ENCODE data around the gene DYNLT5. TPM values are rescaled to one million over a fixed set of nuclear protein-coding genes. Genes with fewer than 3 reads are reported as not detected.

The DYNLT5 gene
- total RNA-seq, 5 donors from 2014 or later (not counting 1 experiment from before 2014, with no cell fraction given) = 0.78 TPM; not detected in 4

DNA sequence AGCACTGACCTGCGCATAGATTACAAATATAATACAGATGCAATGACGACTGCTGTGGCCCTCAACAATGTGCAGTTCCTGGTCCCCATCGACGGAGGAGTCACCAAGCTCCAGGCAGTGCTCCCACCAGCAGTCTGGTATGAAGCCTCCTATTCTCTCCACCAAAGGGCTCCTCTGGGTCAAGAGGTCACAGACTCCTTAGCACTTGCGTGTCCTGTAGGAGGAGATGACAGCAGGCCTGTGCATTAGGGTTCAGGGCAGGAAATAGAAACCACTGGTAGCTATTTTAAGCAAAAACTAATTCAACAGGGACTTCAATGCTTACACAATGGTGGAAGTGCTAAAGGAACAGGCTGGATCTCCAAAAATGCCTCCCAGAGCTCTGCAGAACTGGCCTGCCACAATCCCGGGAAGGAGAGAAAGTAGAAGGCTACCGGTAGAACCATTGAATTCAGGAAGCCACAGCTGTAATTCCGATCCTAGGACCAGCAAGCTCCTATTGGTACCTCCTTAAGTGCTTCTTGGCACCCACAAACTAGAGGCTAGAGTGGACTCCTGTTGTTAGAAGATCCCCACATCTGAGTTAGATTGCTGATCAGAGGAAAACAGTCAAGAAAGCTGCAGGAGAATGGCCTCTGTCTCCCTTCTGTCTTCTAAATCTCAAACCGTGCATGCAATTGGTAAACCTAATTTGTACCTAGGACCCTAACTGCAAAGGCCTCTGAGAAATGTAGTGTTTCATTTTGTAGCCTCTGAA lies 12.7 kb upstream of the DYNLT5 start:
- POLR2A ChIA-PET = no interaction called here
- WGBS (ENCODE audit: insufficient coverage) = 100% methylated on average over 1 of the region's 9 CpGs

DNA sequence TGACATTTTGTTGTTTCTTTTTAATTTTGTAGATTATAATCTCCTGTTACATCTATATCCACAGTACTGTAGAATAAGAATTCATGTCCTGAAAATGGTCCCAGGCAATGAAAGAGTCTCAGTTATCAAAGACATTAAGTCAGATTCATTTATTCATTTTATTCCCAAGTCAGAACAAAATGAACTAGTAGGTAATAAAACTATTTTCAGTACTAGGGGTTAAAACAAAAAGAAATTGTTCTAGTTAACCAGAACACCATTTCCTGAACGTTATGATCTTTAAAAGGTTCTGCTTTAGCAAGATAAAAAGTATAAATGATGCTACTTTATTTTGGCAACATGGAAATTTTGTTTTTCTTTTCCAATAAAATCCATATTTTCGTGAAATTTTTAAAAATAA lies 6.8 kb upstream of the DYNLT5 start:
- no peak overlapping the region for H3K4me3 Mint-ChIP-seq
- ChIA-PET CTCF (no interaction called here), POLR2A (no interaction called here)
- no peaks in the 10 kb centered on the region for H3K36me3 Mint-ChIP-seq
- peaks cover 0 to 7% (median under 1%) of the 10 kb centered on the region in 3 donors for H3K4me1 Mint-ChIP-seq
- H3K27ac Mint-ChIP-seq = no peak overlapping the region
- no peaks in the 10 kb centered on the region for H3K9me3 Mint-ChIP-seq
- DNase-seq (no peak), ATAC-seq (replicated peaks in 1 of 4) (no peak)
- no CpG with 5 or more reads among the region's 2 CpGs for WGBS (ENCODE audit: insufficient coverage)
- no peaks in the 10 kb centered on the region for H3K27me3 ChIP-seq (replicated peaks in 1 of 2; ENCODE audit: control insufficient read depth in 2 of 2, extremely low read depth in 1 of 2, insufficient read depth in 2 of 2, low read length in 1 of 2)
- no peaks in the 10 kb centered on the region for H3K36me3 ChIP-seq (ENCODE audit: control insufficient read depth in 2 of 2, extremely low read depth in 1 of 2, insufficient read depth in 1 of 2, low read length in 1 of 2)
- peaks cover 22% of the 10 kb centered on the region in 2 donors for H3K27me3 Mint-ChIP-seq
- peaks cover 0 to 3% of the 10 kb centered on the region in 2 experiments for H3K4me1 ChIP-seq (ENCODE audit: control insufficient read depth in 1 of 2, extremely low read depth in 1 of 2, insufficient read depth in 2 of 2, low read length in 2 of 2)
- no peak overlapping the region for H3K27ac ChIP-seq (ENCODE audit: low read length)
- no peak overlapping the region for H3K4me3 ChIP-seq (ENCODE audit: control insufficient read depth in 1 of 2, extremely low read depth in 1 of 2, low read length in 1 of 2)
- H3K9me3 ChIP-seq = no peaks in the 10 kb centered on the region

More for the DNA sequence above, 12.7 kb upstream of the DYNLT5 start:
- no peak overlapping the region for H3K27ac ChIP-seq (ENCODE audit: low read length)
- Mint-ChIP-seq H3K27ac (no peak overlapping the region), H3K4me1 (peaks cover 4 to 8% (median 6%) of the 10 kb centered on the region in 3 donors), H3K36me3 (no peaks in the 10 kb centered on the region), H3K9me3 (no peaks in the 10 kb centered on the region), H3K4me3 (no peak overlapping the region), H3K27me3 (no peaks in the 10 kb centered on the region)
- no peaks in the 10 kb centered on the region for H3K36me3 ChIP-seq (ENCODE audit: control insufficient read depth in 2 of 2, extremely low read depth in 1 of 2, insufficient read depth in 1 of 2, low read length in 1 of 2)
- DNase-seq (no peak), ATAC-seq (replicated peaks in 1 of 4) (no peak)
- H3K4me3 ChIP-seq (ENCODE audit: control insufficient read depth in 1 of 2, extremely low read depth in 1 of 2, low read length in 1 of 2) = no peak overlapping the region
- no peaks in the 10 kb centered on the region for H3K4me1 ChIP-seq (ENCODE audit: control insufficient read depth in 1 of 2, extremely low read depth in 1 of 2, insufficient read depth in 2 of 2, low read length in 2 of 2)
- CTCF ChIA-PET = interaction anchor here in 1 of 2 donors (0.6 kb wide), 1 partner anchor 767 kb away, joined by 5 read pairs; no protein-coding TSS in a partner anchor
- no peaks in the 10 kb centered on the region for H3K27me3 ChIP-seq (replicated peaks in 1 of 2; ENCODE audit: control insufficient read depth in 2 of 2, extremely low read depth in 1 of 2, insufficient read depth in 2 of 2, low read length in 1 of 2)
- no peaks in the 10 kb centered on the region for H3K9me3 ChIP-seq

DNA sequence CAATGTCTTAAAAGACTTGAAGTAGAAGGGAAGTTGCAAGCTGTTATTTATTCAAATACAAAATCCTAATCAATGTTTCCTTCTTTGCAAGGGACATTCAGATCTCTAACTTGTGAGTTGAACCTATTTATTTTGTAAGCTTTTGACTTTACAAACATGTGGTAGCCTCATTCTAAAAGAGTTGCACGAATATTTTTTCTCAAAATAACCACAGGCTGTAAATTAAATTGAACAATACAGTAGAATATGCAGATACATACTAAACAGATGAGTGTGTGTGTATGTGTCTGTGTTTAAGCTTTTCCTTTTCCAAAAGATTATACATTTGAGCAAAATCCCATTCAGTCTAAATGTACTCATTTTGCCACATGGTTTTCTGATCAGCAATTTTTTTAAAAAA lies 4.8 kb upstream of the DYNLT5 start:
- Histone ChIP-seq H3K36me3 (ENCODE audit: control insufficient read depth in 2 of 2, extremely low read depth in 1 of 2, insufficient read depth in 1 of 2, low read length in 1 of 2) (no peaks in the 10 kb centered on the region), H3K9me3 (no peaks in the 10 kb centered on the region), H3K4me3 (ENCODE audit: control insufficient read depth in 1 of 2, extremely low read depth in 1 of 2, low read length in 1 of 2) (no peak overlapping the region), H3K27ac (ENCODE audit: low read length) (no peak overlapping the region), H3K27me3 (replicated peaks in 1 of 2; ENCODE audit: control insufficient read depth in 2 of 2, extremely low read depth in 1 of 2, insufficient read depth in 2 of 2, low read length in 1 of 2) (peaks cover 0 to 12% of the 10 kb centered on the region in 2 experiments), H3K4me1 (ENCODE audit: control insufficient read depth in 1 of 2, extremely low read depth in 1 of 2, insufficient read depth in 2 of 2, low read length in 2 of 2) (peaks cover 7 to 8% of the 10 kb centered on the region in 2 experiments)
- Mint-ChIP-seq H3K27ac (no peak overlapping the region), H3K4me3 (no peak overlapping the region), H3K4me1 (peaks cover 9 to 22% (median 9%) of the 10 kb centered on the region in 3 donors), H3K27me3 (peaks cover 35 to 40% of the 10 kb centered on the region in 2 donors), H3K9me3 (no peaks in the 10 kb centered on the region), H3K36me3 (no peaks in the 10 kb centered on the region)
- ATAC-seq (replicated peaks in 1 of 4) = no peak
- ChIA-PET CTCF (interaction anchor here in 1 of 2 donors (1.2 kb wide), 1 partner anchor 15 kb away, joined by 3 read pairs; no protein-coding TSS in a partner anchor), POLR2A (no interaction called here)
- no CpG with 5 or more reads among the region's 1 CpG for WGBS (ENCODE audit: insufficient coverage)
- DNase-seq = no peak

DNA sequence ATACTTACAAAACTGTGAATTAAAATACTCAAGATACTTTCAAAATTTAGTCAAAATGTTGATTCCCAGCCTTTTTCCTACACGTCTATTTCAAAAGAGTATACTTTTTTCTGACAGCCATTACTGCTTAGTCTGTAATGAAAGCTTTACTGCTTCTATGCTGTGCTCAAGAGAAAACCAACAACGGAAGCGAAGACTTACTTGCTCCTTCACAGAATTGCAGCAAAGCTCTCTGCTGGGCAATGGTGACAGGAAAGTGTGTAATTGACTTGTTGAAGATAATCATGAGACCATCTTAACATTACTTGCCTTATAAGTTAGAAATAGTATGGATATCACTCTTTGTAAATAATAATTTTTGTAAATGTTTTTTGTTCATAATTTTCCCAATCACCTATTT lies 1.7 kb upstream of the DYNLT5 start:
- H3K27me3 Mint-ChIP-seq = peaks cover 47 to 53% of the 10 kb centered on the region in 2 donors
- Histone ChIP-seq H3K4me1 (ENCODE audit: control insufficient read depth in 1 of 2, extremely low read depth in 1 of 2, insufficient read depth in 2 of 2, low read length in 2 of 2) (peaks cover 7 to 11% of the 10 kb centered on the region in 2 experiments), H3K27ac (ENCODE audit: low read length) (no peak overlapping the region), H3K4me3 (ENCODE audit: control insufficient read depth in 1 of 2, extremely low read depth in 1 of 2, low read length in 1 of 2) (no peak overlapping the region), H3K27me3 (replicated peaks in 1 of 2; ENCODE audit: control insufficient read depth in 2 of 2, extremely low read depth in 1 of 2, insufficient read depth in 2 of 2, low read length in 1 of 2) (peaks cover 0 to 24% of the 10 kb centered on the region in 2 experiments), H3K36me3 (ENCODE audit: control insufficient read depth in 2 of 2, extremely low read depth in 1 of 2, insufficient read depth in 1 of 2, low read length in 1 of 2) (no peaks in the 10 kb centered on the region), H3K9me3 (no peaks in the 10 kb centered on the region)
- no peaks in the 10 kb centered on the region for H3K36me3 Mint-ChIP-seq
- H3K4me1 Mint-ChIP-seq = peaks cover 13 to 30% (median 16%) of the 10 kb centered on the region in 3 donors
- peak overlapping the region in 1 of 2 donors; percentile 27 for H3K27ac Mint-ChIP-seq
- CTCF ChIA-PET = interaction anchor here in 1 of 2 donors (0.9 kb wide), 1 partner anchor 16 kb away, joined by 3 read pairs; no protein-coding TSS in a partner anchor
- WGBS (ENCODE audit: insufficient coverage) = no CpG with 5 or more reads among the region's 3 CpGs
- no peak overlapping the region for H3K4me3 Mint-ChIP-seq
- DNase-seq = no peak
- POLR2A ChIA-PET = no interaction called here
- H3K9me3 Mint-ChIP-seq = no peaks in the 10 kb centered on the region
- peak in 1 of 4 experiments; percentile 71 for ATAC-seq (replicated peaks in 1 of 4)

DNA sequence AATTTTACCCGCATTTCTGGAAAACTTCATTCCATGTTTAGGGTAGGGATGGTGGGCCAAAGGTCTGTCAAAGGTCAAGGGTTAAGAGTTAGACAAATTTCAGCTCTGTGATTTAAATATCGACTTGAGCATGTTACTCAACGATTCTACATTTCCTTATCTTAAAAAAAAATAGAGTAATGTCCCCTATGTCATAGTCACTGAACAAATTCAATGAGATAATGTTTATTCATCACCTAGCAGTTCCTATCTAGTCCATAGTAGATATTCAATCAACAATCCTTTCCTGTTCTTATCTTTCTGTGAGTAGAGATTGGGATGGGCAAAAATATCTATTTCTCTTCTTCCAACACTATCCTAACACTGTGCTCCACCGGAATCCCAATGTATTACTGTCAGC lies 1.1 kb upstream of the DYNLT5 start:
- H3K4me3 ChIP-seq (ENCODE audit: control insufficient read depth in 1 of 2, extremely low read depth in 1 of 2, low read length in 1 of 2) = no peak overlapping the region
- peak overlapping the region in 1 of 2 donors; percentile 6 for H3K27ac Mint-ChIP-seq
- H3K4me1 ChIP-seq (ENCODE audit: control insufficient read depth in 1 of 2, extremely low read depth in 1 of 2, insufficient read depth in 2 of 2, low read length in 2 of 2) = peaks cover 7 to 11% of the 10 kb centered on the region in 2 experiments
- ATAC-seq (replicated peaks in 1 of 4) (no peak), DNase-seq (no peak)
- POLR2A ChIA-PET = no interaction called here
- peaks cover 47 to 53% of the 10 kb centered on the region in 2 donors for H3K27me3 Mint-ChIP-seq
- H3K27ac ChIP-seq (ENCODE audit: low read length) = no peak overlapping the region
- peaks cover 0 to 24% of the 10 kb centered on the region in 2 experiments for H3K27me3 ChIP-seq (replicated peaks in 1 of 2; ENCODE audit: control insufficient read depth in 2 of 2, extremely low read depth in 1 of 2, insufficient read depth in 2 of 2, low read length in 1 of 2)
- no peaks in the 10 kb centered on the region for H3K36me3 ChIP-seq (ENCODE audit: control insufficient read depth in 2 of 2, extremely low read depth in 1 of 2, insufficient read depth in 1 of 2, low read length in 1 of 2)
- CTCF ChIA-PET = no interaction called here
- H3K36me3 Mint-ChIP-seq = no peaks in the 10 kb centered on the region
- H3K4me1 Mint-ChIP-seq = peaks cover 13 to 30% (median 16%) of the 10 kb centered on the region in 3 donors
- H3K4me3 Mint-ChIP-seq = peak overlapping the region in 1 of 3 donors; percentile 75
- no CpG with 5 or more reads among the region's 4 CpGs for WGBS (ENCODE audit: insufficient coverage)
- H3K9me3 Mint-ChIP-seq = no peaks in the 10 kb centered on the region
- H3K9me3 ChIP-seq = no peaks in the 10 kb centered on the region

DNA sequence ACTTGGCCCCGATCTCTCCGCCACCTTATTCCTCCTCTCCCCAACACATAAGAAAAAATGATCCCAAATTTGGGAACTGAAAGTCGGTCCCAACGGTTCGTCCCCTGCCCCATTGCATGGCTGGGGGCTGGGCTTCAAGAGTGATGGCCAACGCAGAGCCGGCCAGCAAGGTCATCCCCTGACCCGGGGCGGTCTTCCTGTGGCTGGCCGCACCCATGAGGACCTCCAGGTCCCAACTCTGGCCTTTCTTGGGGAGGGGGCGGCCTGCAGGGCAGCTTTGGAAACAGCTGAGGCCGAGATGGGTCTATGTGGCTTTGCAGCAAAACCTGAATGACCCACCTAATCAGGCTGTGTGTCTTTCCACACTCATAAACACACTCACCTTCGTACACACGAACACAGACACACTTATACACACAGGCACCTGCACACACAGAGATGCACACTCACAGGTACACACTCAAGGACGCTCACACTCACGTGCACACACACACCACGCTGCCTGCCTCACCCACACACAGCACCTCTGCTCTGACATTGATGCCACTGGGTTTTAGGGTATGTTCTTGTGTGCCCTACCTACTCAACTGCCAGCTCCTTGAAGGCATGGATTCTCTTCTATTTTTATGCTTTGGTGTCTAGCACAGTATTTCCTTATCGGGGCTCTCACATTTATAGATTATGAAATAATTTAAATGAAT lies 562 bp downstream of the DYNLT5 start:
- H3K4me3 ChIP-seq (ENCODE audit: control insufficient read depth in 1 of 2, extremely low read depth in 1 of 2, low read length in 1 of 2) = peak overlapping the region in 1 of 2 donors; percentile 69
- POLR2A ChIA-PET = interaction anchor here in 1 of 2 donors (0.7 kb wide), 1 partner anchor 9 kb away, joined by 5 read pairs; no protein-coding TSS in a partner anchor
- Mint-ChIP-seq H3K36me3 (no peaks in the 10 kb centered on the region), H3K27ac (no peak overlapping the region), H3K4me3 (peak overlapping the region in 2 of 3 donors; percentile 25 to 75), H3K27me3 (peaks cover 47 to 56% of the 10 kb centered on the region in 2 donors), H3K9me3 (no peaks in the 10 kb centered on the region), H3K4me1 (peaks cover 13 to 30% (median 16%) of the 10 kb centered on the region in 3 donors)
- peaks cover 7 to 11% of the 10 kb centered on the region in 2 experiments for H3K4me1 ChIP-seq (ENCODE audit: control insufficient read depth in 1 of 2, extremely low read depth in 1 of 2, insufficient read depth in 2 of 2, low read length in 2 of 2)
- H3K9me3 ChIP-seq = no peaks in the 10 kb centered on the region
- DNase-seq (no peak), ATAC-seq (replicated peaks in 1 of 4) (no peak)
- H3K27ac ChIP-seq (ENCODE audit: low read length) = no peak overlapping the region
- CTCF ChIA-PET = interaction anchor here in 1 of 2 donors (0.7 kb wide), 1 partner anchor 9 kb away, joined by 4 read pairs; no protein-coding TSS in a partner anchor
- H3K27me3 ChIP-seq (replicated peaks in 1 of 2; ENCODE audit: control insufficient read depth in 2 of 2, extremely low read depth in 1 of 2, insufficient read depth in 2 of 2, low read length in 1 of 2) = peaks cover 0 to 24% of the 10 kb centered on the region in 2 experiments
- WGBS (ENCODE audit: insufficient coverage) = 37% methylated on average over 13 of the region's 18 CpGs
- H3K36me3 ChIP-seq (ENCODE audit: control insufficient read depth in 2 of 2, extremely low read depth in 1 of 2, insufficient read depth in 1 of 2, low read length in 1 of 2) = no peaks in the 10 kb centered on the region
